Effector memory CD8-positive, alpha-beta T cell (primary cell): ENCODE measurements around the gene UNC13B.
"Not testable (repeated sequence)": the region's sequence is repeated elsewhere in the genome, so short reads cannot be mapped to it uniquely, and the experiment has no call there.

Source experiments
- ATAC-seq: fragments of 150-1000 bp; cut with Tn5 transposase; replicated peaks from 2 replicates; pipeline ENCODE4 v1.10.0; 2021; ENCODE audit warnings: mild to moderate bottlenecking, moderate library complexity
- DNase-seq, 3 experiments: peaks; one replicate each; pipeline ENCODE4 v3.0.0; 2021
- H3K27ac Mint-ChIP-seq, 2 donors: one replicate each; pipeline ENCODE4 v1.8.0; 2022; ENCODE audit warnings: mild to moderate bottlenecking in 2 of 2, mixed read lengths in 2 of 2, moderate library complexity in 2 of 2
- H3K27me3 Mint-ChIP-seq, 2 donors: one replicate each; pipeline ENCODE4 v1.8.0; 2022; ENCODE audit warnings: mixed read lengths in 2 of 2
- H3K36me3 Mint-ChIP-seq: one replicate; pipeline ENCODE4 v1.8.0; 2022; ENCODE audit warnings: mild to moderate bottlenecking, moderate library complexity, mixed read lengths; ENCODE audit not compliant: insufficient read depth
- H3K4me1 Mint-ChIP-seq, 2 donors: one replicate each; pipeline ENCODE4 v1.8.0; 2022; ENCODE audit warnings: low read depth in 2 of 2, mixed read lengths in 2 of 2
- H3K4me3 Mint-ChIP-seq, 2 donors: one replicate each; pipeline ENCODE4 v1.8.0; 2022; ENCODE audit warnings: mild to moderate bottlenecking in 2 of 2, mixed read lengths in 2 of 2, moderate library complexity in 2 of 2
- H3K9me3 Mint-ChIP-seq, 2 donors: one replicate each; pipeline ENCODE4 v1.8.0; 2022; ENCODE audit warnings: mixed read lengths in 2 of 2

UNC13B gene

DNA sequence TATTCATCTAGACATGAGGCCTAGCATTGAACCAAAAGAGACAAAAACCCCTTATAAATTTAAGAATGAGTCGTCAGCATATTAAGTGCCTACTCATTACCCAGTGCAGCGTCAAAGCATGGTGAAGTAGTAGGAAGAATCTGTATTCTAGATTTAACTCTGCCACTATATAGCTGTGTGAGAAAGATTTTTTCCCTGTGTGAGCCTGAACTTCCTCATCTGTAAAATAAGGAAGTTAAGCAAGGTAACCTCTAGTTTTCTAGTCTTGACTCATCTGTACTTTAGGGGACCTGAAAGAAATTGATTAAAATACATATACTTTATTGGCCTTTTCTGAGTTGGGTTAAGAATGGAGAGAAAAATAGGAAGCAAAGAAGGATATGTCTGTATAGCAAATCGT lies 246.0 kb downstream of the UNC13B start:
- no peaks in the 10 kb centered on the region for H3K9me3 Mint-ChIP-seq
- no peak overlapping the region for H3K4me3 Mint-ChIP-seq
- peaks cover 0 to 5% of the 10 kb centered on the region in 2 donors for H3K4me1 Mint-ChIP-seq
- no peak overlapping the region for H3K27ac Mint-ChIP-seq
- peaks cover 2% of the 10 kb centered on the region for H3K36me3 Mint-ChIP-seq
- no peak for DNase-seq
- no peak for ATAC-seq
- peaks cover 37 to 60% of the 10 kb centered on the region in 2 donors for H3K27me3 Mint-ChIP-seq

DNA sequence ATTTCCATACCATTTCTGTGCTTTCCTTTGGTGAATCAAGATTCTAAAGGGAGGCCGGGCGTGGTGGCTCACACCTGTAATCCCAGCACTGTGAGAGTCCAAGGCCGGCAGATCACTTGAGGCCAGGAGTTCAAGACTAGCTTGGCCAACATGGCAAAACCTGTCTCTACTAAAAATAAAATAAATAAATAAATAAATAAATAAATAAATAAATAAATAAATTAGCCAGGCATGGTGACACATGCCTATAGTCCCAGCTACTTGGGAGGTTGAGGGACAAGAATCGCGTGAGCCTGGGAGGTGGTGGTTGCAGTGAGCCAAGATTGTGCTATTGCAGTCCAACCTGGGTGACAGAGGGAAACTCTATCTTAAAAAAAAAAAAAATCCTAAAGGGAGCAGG lies 247.6 kb downstream of the UNC13B start:
- not testable (repeated sequence) for DNase-seq, H3K36me3 Mint-ChIP-seq, H3K4me1 Mint-ChIP-seq, ATAC-seq, H3K9me3 Mint-ChIP-seq, H3K4me3 Mint-ChIP-seq, H3K27ac Mint-ChIP-seq
- H3K27me3 Mint-ChIP-seq, result peaks cover 48 to 54% of the 10 kb centered on the region in 2 donors

- no peak for ATAC-seq
- Mint-ChIP-seq H3K4me1 (no peaks in the 10 kb centered on the region), H3K36me3 (no peaks in the 10 kb centered on the region), H3K27me3 (peaks cover 71 to 79% of the 10 kb centered on the region in 2 donors), H3K27ac (no peak overlapping the region), H3K4me3 (no peak overlapping the region), H3K9me3 (no peaks in the 10 kb centered on the region)
- DNase-seq, result no peak
These were observed 253.1 kb downstream of the UNC13B start for GRCh38 chr9:35414889-35415288.

DNA sequence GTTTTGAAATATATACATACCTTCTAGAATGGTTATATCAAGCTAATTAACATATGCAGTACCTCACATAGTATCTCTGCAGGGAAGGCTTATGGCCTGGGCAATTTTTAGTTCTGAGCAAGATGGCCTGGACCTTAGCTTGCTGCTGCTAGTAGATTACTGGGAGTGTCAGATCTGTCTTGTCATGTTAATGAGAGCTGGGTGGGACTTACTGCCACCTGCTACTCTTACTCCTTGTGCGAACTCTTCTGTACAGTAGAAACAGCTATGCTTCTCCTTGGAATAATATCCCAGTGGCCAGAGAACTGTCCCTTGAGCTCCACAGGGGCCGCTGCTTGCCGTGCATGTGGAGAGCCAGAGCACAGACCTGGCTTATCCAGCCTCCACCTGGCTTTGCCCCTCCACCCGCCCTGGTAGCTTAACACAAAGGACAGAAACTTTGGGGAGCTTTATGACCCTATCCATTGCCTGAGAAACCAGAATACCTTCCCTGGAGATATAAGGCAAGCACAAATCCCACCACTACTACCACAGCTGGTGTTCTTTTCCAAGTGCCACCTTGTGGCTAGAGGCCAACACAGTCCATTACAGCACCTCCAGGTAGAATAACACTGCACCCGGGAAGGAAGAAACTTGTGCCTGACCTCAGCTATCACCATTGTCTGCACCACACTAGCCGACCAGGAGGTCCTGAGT lies 253.7 kb downstream of the UNC13B start:
- ATAC-seq (no peak), DNase-seq (no peak)
- Mint-ChIP-seq H3K36me3 (no peaks in the 10 kb centered on the region), H3K4me1 (no peaks in the 10 kb centered on the region), H3K4me3 (no peak overlapping the region), H3K9me3 (no peaks in the 10 kb centered on the region), H3K27me3 (peaks cover 76 to 86% of the 10 kb centered on the region in 2 donors), H3K27ac (no peak overlapping the region)

- H3K36me3 Mint-ChIP-seq, result no peaks in the 10 kb centered on the region
- H3K27ac Mint-ChIP-seq, result no peak overlapping the region
- H3K9me3 Mint-ChIP-seq, result no peaks in the 10 kb centered on the region
- H3K4me3 Mint-ChIP-seq, result no peak overlapping the region
- no peaks in the 10 kb centered on the region for H3K4me1 Mint-ChIP-seq
- ATAC-seq, result no peak
- DNase-seq, result no peak
- peaks cover 81 to 91% of the 10 kb centered on the region in 2 donors for H3K27me3 Mint-ChIP-seq
These were observed 254.3 kb downstream of the UNC13B start for GRCh38 chr9:35416098-35416427.

GRCh38 chr9:35422346-35422745 lies 260.5 kb downstream of the UNC13B start:
- Mint-ChIP-seq H3K27ac (no peak overlapping the region), H3K36me3 (no peaks in the 10 kb centered on the region), H3K9me3 (no peaks in the 10 kb centered on the region), H3K4me3 (no peak overlapping the region), H3K4me1 (peaks cover 0 to 2% of the 10 kb centered on the region in 2 donors), H3K27me3 (peaks cover 62 to 84% of the 10 kb centered on the region in 2 donors)
- no peak for ATAC-seq
- no peak for DNase-seq

DNA sequence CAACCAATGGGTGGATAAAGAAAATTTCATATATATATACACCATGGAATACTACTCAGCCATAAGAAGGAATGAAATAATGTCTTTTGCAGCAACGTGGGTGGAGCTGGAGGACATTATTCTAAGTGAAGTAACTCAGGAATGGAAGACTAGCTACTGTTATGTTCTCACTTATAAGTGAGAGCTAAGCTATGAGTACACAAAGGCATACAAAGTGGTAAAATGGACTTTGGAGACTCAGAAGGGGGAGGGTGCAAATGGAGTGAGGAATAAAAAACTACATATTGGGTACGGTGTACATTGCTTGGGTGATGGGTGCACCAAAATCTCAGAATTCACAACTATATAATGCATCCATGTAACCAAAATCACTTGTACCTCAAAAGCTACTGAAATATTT lies 260.9 kb downstream of the UNC13B start:
- Mint-ChIP-seq H3K9me3 (no peaks in the 10 kb centered on the region), H3K27ac (no peak overlapping the region), H3K27me3 (peaks cover 62 to 84% of the 10 kb centered on the region in 2 donors), H3K36me3 (no peaks in the 10 kb centered on the region), H3K4me3 (no peak overlapping the region), H3K4me1 (peaks cover 0 to 2% of the 10 kb centered on the region in 2 donors)
- ATAC-seq (no peak), DNase-seq (no peak)

GRCh38 chr9:35423499-35423898 lies 261.7 kb downstream of the UNC13B start:
- Mint-ChIP-seq H3K27ac (no peak overlapping the region), H3K27me3 (peaks cover 62 to 84% of the 10 kb centered on the region in 2 donors), H3K4me1 (peaks cover 0 to 2% of the 10 kb centered on the region in 2 donors), H3K9me3 (peaks cover 0 to 7% of the 10 kb centered on the region in 2 donors), H3K36me3 (no peaks in the 10 kb centered on the region), H3K4me3 (no peak overlapping the region)
- ATAC-seq (no peak), DNase-seq (no peak)

DNA sequence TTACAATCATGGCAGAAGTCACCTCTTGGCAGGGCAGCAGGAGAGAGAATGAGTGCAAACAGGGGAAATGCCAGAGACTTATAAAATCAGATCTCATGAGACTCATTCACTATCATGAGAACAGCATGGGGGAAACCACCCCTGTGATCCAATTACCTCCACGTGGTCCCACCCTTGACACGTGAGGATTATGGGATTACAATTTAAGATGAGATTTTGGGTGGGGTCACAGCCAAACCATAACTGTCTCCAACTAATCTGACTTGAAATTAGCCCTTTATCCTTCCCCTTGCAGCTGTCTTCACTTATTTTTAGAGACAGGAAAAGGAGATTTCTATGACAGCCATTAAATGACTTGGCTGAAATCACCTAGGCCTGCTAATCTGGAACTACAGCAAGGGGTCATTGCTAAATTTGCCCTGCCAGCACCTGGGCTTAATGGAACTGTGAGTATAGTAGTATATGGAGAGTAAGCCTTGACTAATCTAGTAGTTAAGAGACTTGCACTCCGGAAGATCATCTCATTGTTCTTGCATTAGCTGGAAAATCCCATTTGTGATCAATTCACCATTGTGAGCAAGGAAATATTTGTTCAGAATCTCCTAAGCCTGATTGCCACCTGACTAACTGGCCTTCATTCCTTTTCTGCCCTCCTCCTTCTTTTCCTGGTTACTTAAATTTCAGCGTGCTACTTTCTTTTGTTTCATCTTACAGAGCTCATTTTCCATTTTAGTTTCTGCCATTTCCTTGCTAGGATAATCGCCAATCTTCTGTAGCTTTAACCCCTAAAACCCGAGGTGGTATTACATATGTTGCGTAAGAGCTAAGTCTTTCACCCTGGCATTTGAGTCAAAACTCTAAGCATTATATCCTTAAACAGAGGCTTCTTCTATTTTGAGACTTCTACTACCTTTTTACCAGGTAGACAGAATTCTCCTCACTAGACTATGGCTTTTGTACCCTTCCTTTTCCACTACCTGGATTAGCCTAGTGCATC lies 262.8 kb downstream of the UNC13B start:
- Mint-ChIP-seq H3K4me1 (peaks cover 0 to 2% of the 10 kb centered on the region in 2 donors), H3K27me3 (peaks cover 65 to 84% of the 10 kb centered on the region in 2 donors), H3K9me3 (peaks cover 0 to 12% of the 10 kb centered on the region in 2 donors), H3K36me3 (no peaks in the 10 kb centered on the region), H3K4me3 (no peak overlapping the region), H3K27ac (no peak overlapping the region)
- ATAC-seq (no peak), DNase-seq (no peak)

- no peak overlapping the region for H3K27ac Mint-ChIP-seq
- H3K4me1 Mint-ChIP-seq, result peaks cover 0 to 2% of the 10 kb centered on the region in 2 donors
- peaks cover 0 to 12% of the 10 kb centered on the region in 2 donors for H3K9me3 Mint-ChIP-seq
- DNase-seq (no peak), ATAC-seq (no peak)
- no peaks in the 10 kb centered on the region for H3K36me3 Mint-ChIP-seq
- peaks cover 53 to 67% of the 10 kb centered on the region in 2 donors for H3K27me3 Mint-ChIP-seq
- no peak overlapping the region for H3K4me3 Mint-ChIP-seq
These were observed 264.8 kb downstream of the UNC13B start for GRCh38 chr9:35426627-35427026.

- Mint-ChIP-seq H3K4me3 (no peak overlapping the region), H3K27ac (no peak overlapping the region), H3K4me1 (no peaks in the 10 kb centered on the region), H3K36me3 (no peaks in the 10 kb centered on the region), H3K27me3 (peaks cover 35 to 42% of the 10 kb centered on the region in 2 donors), H3K9me3 (peaks cover 0 to 12% of the 10 kb centered on the region in 2 donors)
- ATAC-seq (no peak), DNase-seq (no peak)
These were observed 269.7 kb downstream of the UNC13B start for GRCh38 chr9:35431467-35431866.

- Mint-ChIP-seq H3K9me3 (peaks cover 0 to 12% of the 10 kb centered on the region in 2 donors), H3K27ac (no peak overlapping the region), H3K4me3 (no peak overlapping the region), H3K4me1 (no peaks in the 10 kb centered on the region), H3K36me3 (no peaks in the 10 kb centered on the region), H3K27me3 (peaks cover 28 to 36% of the 10 kb centered on the region in 2 donors)
- ATAC-seq (no peak), DNase-seq (no peak)
These were observed 270.3 kb downstream of the UNC13B start for GRCh38 chr9:35432076-35432475.

DNA sequence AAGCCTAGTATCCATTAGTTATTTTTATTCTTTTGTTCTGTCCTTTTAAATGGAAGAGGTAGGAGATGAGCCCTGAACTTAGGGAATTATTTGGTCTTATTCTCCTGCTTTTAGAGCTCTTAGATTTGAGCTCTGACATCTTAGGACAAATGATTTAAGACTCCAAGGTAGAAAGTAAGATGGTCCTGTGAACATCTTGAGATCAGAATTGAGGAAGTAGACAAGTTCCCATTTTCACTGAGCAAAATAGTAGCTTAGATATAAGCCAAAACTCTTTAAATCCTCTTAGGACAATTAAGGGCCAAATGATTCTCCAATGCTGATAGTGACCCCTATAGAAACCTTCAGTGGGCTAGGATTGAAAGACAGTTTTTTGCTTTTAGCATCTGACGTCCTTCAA lies 275.1 kb downstream of the UNC13B start:
- H3K9me3 Mint-ChIP-seq, result no peaks in the 10 kb centered on the region
- H3K27me3 Mint-ChIP-seq, result peaks cover 0 to 4% of the 10 kb centered on the region in 2 donors
- no peaks in the 10 kb centered on the region for H3K4me1 Mint-ChIP-seq
- no peak overlapping the region for H3K4me3 Mint-ChIP-seq
- H3K36me3 Mint-ChIP-seq, result peaks cover 4% of the 10 kb centered on the region
- no peak for DNase-seq
- no peak overlapping the region for H3K27ac Mint-ChIP-seq
- no peak for ATAC-seq

DNA sequence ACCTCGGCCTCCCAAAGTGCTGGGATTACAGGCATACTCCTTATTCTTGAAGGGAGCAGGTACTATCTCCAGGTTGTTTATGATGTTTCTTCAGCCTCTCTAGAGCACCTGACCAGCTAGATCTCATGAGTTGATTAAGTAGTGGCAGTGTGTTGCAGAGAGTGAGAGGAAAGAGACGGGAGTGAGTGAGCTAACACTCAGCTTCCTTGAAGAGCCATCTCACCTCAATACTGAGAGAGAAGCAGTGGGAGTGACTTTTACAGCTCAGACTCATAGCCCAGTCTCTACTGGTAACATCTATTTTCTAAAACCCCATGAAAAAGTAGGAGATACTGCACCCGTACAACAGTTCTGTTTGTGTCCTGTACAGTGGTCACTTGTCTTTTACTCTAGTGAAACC lies 284.2 kb downstream of the UNC13B start:
- Mint-ChIP-seq H3K9me3 (no peaks in the 10 kb centered on the region), H3K4me3 (no peak overlapping the region), H3K4me1 (no peaks in the 10 kb centered on the region), H3K36me3 (peaks cover 4% of the 10 kb centered on the region), H3K27me3 (peaks cover 51 to 61% of the 10 kb centered on the region in 2 donors), H3K27ac (no peak overlapping the region)
- DNase-seq (no peak), ATAC-seq (no peak)
